MCF 10A (cell line): ENCODE measurements around the gene N4BP2L1. TPM values are rescaled to one million over a fixed set of nuclear protein-coding genes. Genes with fewer than 3 reads are reported as not detected.
A peak's percentile ranks its signal among the peaks of the same experiment; 100 is the strongest.

Experiments
- BruUV-seq: library from RNA; stranded (reverse); fragments of 400-500 nt; replicated peaks from 2 replicates; lab custom pipeline; 2021; lab: Mats Ljungman, UMichigan
- CTCF ChIA-PET: fragments of 300-600 bp; sonication (Branson Sonifier 250); formaldehyde crosslinking; extraction: SDS; loops from one replicate; lab custom pipeline; 2021; ENCODE audit warnings: antibody characterized with exemption, inconsistent platforms; lab: Yijun Ruan, JAX
- POLR2A ChIA-PET: fragments of 300-600, 350-650 bp; sonication (Branson Sonifier 250); formaldehyde crosslinking; extraction: SDS; loops from one replicate; lab custom pipeline; 2020; ENCODE audit warnings: antibody characterized with exemption, inconsistent platforms; lab: Yijun Ruan, JAX
- DNase-seq: peaks from one replicate; pipeline ENCODE4 v3.0.0-alpha.2; 2018; ENCODE audit not compliant: unreplicated experiment
- H3K27ac Mint-ChIP-seq: one replicate; pipeline ENCODE4 v1.8.0; 2022; ENCODE audit warnings: mild to moderate bottlenecking, low read depth, mixed read lengths; ENCODE audit not compliant: unreplicated experiment
- H3K27me3 Mint-ChIP-seq: one replicate; pipeline ENCODE4 v1.8.0; 2022; ENCODE audit warnings: mixed read lengths; ENCODE audit not compliant: insufficient read depth, unreplicated experiment
- H3K36me3 Mint-ChIP-seq: one replicate; pipeline ENCODE4 v1.8.0; 2022; ENCODE audit warnings: mild to moderate bottlenecking, moderate library complexity, mixed read lengths; ENCODE audit not compliant: insufficient read depth, unreplicated experiment
- H3K4me1 Mint-ChIP-seq: one replicate; pipeline ENCODE4 v1.8.0; 2022; ENCODE audit warnings: mixed read lengths; ENCODE audit not compliant: insufficient read depth, unreplicated experiment
- H3K4me3 Mint-ChIP-seq: one replicate; pipeline ENCODE4 v1.8.0; 2022; ENCODE audit warnings: mild to moderate bottlenecking, moderate library complexity, mixed read lengths; ENCODE audit not compliant: unreplicated experiment
- H3K9me3 Mint-ChIP-seq: one replicate; pipeline ENCODE4 v1.8.0; 2022; ENCODE audit warnings: mixed read lengths; ENCODE audit not compliant: unreplicated experiment
- intact Hi-C: fragments of 100-400 bp; cut with micrococcal nuclease; formaldehyde crosslinking; loops from 2 replicates; pipeline ENCODE4 v1.14.1; 2022
- total RNA-seq: library from RNA; stranded (reverse); gene quantifications from 2 replicates; pipeline ENCODE4 v1.2.3, GENCODE V29; 2022
- TF ChIP-seq, protein P1 (sequence below): fragments of 200-600 bp; IDR thresholded peaks from one replicate; pipeline ENCODE4 v1.8.0; 2022; ENCODE audit warnings: antibody characterized with exemption, mild to moderate bottlenecking; ENCODE audit not compliant: unreplicated experiment

The N4BP2L1 gene
- total RNA-seq, 1 experiment from 2014 or later: 1.6 TPM

DNA sequence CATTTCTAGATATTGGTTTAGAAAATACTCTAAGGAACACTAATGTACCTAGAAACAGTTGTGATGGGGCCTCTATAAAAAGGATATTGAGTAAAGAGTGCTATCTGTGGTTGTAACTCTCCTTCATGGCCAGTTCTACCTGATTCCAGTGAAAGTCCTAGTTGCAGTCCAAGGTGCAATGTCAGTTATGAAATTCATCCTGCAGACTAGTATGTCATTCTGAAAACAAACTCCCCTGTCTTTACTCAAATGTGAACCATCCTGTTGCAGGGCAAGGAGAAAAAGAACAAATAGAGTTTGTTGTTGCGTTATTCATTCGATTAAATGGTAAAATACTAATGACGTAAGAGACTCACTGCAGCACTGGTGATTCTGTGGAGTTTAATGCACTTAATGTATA, 18.3 kb upstream of the N4BP2L1 start:
- ChIA-PET CTCF (interaction anchor here (0.5 kb wide), 1 partner anchor 200 kb away, joined by 3 read pairs; no protein-coding TSS in a partner anchor), POLR2A (no interaction called here)
- Mint-ChIP-seq H3K9me3 (no peaks in the 10 kb centered on the region), H3K27me3 (no peaks in the 10 kb centered on the region), H3K4me3 (no peak overlapping the region), H3K4me1 (no peaks in the 10 kb centered on the region), H3K27ac (no peak overlapping the region), H3K36me3 (peaks cover 9% of the 10 kb centered on the region)
- no TSS peak for BruUV-seq
- TF ChIP-seq, protein P1, sequence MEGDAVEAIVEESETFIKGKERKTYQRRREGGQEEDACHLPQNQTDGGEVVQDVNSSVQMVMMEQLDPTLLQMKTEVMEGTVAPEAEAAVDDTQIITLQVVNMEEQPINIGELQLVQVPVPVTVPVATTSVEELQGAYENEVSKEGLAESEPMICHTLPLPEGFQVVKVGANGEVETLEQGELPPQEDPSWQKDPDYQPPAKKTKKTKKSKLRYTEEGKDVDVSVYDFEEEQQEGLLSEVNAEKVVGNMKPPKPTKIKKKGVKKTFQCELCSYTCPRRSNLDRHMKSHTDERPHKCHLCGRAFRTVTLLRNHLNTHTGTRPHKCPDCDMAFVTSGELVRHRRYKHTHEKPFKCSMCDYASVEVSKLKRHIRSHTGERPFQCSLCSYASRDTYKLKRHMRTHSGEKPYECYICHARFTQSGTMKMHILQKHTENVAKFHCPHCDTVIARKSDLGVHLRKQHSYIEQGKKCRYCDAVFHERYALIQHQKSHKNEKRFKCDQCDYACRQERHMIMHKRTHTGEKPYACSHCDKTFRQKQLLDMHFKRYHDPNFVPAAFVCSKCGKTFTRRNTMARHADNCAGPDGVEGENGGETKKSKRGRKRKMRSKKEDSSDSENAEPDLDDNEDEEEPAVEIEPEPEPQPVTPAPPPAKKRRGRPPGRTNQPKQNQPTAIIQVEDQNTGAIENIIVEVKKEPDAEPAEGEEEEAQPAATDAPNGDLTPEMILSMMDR: no peak
- intact Hi-C loops: no loop called here
- no peak for DNase-seq

DNA sequence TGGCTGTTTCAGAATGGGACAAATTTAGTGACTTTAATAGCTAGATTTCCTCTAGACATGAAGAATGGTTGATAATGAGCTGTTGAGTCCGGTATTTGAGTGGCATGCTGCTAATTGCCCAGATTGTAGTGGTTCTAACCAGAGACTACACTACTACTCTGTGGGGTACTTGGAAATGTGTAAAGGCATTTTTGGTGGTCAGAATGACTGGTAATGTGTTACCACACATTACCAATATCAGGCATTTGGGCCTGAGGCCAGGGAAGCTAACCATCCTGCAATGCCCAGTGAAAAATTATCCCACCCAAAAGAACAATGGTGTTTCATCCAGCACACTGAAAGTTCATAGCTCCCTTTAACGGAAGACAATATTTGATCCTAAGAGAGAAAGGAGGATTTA, 17.5 kb upstream of the N4BP2L1 start:
- no peaks in the 10 kb centered on the region for H3K4me1 Mint-ChIP-seq
- peaks cover 9% of the 10 kb centered on the region for H3K36me3 Mint-ChIP-seq
- H3K27me3 Mint-ChIP-seq: no peaks in the 10 kb centered on the region
- no peak overlapping the region for H3K27ac Mint-ChIP-seq
- POLR2A ChIA-PET: no interaction called here
- no peak overlapping the region for H3K4me3 Mint-ChIP-seq
- DNase-seq: no peak
- TF ChIP-seq, protein P1: no peak
- H3K9me3 Mint-ChIP-seq: no peaks in the 10 kb centered on the region
- CTCF ChIA-PET: no interaction called here
- intact Hi-C loops: no loop called here
- no TSS peak for BruUV-seq

DNA sequence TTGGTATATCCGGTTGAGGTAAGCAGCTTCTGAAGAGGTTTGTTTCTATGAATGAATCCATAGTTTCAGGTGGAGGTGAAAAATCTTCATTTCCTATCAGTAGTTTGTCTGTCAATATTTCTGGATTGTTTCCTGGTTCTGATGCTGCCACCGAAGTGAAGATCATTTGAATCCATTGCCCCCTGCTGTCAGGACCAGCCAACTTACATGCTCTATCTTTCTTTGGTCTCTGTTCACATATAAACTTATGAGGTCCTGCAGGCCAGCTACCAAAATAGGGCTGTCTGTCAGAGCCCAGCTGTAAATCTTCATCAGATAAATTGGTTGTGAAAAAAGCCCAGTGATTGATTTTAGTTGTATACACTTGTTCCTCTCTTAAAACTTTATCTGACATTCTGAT, 15.2 kb upstream of the N4BP2L1 start:
- intact Hi-C loops: no loop called here
- CTCF ChIA-PET: no interaction called here

DNA sequence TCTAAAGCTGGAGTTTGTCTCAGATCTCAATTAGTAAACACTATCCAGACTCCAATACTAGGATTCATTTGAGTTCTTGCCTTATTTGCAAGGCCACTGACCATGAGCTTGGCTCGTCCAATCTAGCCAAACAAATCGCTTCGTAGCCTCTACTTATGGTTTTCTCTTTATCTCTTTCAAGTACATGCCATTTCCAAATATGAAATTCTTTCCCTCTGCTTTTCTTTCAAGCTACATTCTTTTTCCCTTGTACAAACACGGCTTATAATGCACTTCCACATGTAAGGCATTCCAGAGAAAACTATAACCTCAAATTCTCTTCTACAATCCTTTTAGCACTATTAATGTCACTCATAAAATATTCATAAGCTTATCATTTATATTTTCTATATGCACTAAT, 10.9 kb upstream of the N4BP2L1 start:
- H3K36me3 Mint-ChIP-seq: peaks cover 62% of the 10 kb centered on the region
- BruUV-seq: no TSS peak
- no peaks in the 10 kb centered on the region for H3K4me1 Mint-ChIP-seq
- ChIA-PET POLR2A (interaction anchor here (0.6 to 0.7 kb wide), 2 partner anchors 14 to 78 kb away, joined by 3 to 4 read pairs; no protein-coding TSS in a partner anchor), CTCF (interaction anchor here (0.6 to 0.9 kb wide), 3 partner anchors 15 to 97 kb away, joined by 3 read pairs; no protein-coding TSS in a partner anchor)
- no peak overlapping the region for H3K4me3 Mint-ChIP-seq
- intact Hi-C loops: no loop called here
- H3K9me3 Mint-ChIP-seq: no peaks in the 10 kb centered on the region
- H3K27me3 Mint-ChIP-seq: no peaks in the 10 kb centered on the region
- no peak for DNase-seq
- TF ChIP-seq, protein P1: no peak
- H3K27ac Mint-ChIP-seq: no peak overlapping the region

More for the DNA sequence above, 15.2 kb upstream of the N4BP2L1 start:
- POLR2A ChIA-PET: no interaction called here
- no peaks in the 10 kb centered on the region for H3K9me3 Mint-ChIP-seq
- no peak overlapping the region for H3K4me3 Mint-ChIP-seq
- no peaks in the 10 kb centered on the region for H3K4me1 Mint-ChIP-seq
- TF ChIP-seq, protein P1: peak; percentile 13
- peak; percentile 36 for DNase-seq
- peaks cover 28% of the 10 kb centered on the region for H3K36me3 Mint-ChIP-seq
- no peak overlapping the region for H3K27ac Mint-ChIP-seq
- no peaks in the 10 kb centered on the region for H3K27me3 Mint-ChIP-seq
- BruUV-seq: no TSS peak
